GM21723 (cell line): ENCODE data around the gene AMDHD2.
"Not testable (repeated sequence)": the region's sequence is repeated elsewhere in the genome, so short reads cannot be mapped to it uniquely, and the experiment has no call there.

Experiments used
- ATAC-seq: cut with Tn5 transposase; IDR thresholded peaks from one replicate; pipeline ENCODE4 v1.9.1; 2021; ENCODE audit warnings: mild to moderate bottlenecking, moderate library complexity; ENCODE audit not compliant: unreplicated experiment

Gene AMDHD2

DNA sequence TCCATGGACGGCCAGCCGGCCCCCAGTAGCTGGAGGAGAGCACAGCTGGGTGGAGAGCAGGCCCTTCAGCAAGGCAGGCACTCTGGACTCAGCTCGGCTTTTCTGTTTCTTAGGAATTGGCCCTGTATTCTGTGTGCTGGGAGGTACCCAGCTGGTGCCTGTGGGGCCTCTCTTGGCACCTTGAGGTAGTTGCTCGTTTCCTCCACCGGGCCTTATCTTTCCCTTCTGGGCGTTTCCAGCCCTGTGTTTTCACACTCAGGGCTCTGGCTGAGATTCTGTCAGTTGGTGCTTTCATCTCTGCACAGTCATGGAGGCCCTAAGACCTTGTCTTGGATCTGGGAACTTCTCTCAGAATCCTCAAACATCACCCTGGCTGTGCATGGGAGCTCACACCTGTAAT lies 47.3 kb downstream of the AMDHD2 start:
- not testable (repeated sequence) for ATAC-seq

DNA sequence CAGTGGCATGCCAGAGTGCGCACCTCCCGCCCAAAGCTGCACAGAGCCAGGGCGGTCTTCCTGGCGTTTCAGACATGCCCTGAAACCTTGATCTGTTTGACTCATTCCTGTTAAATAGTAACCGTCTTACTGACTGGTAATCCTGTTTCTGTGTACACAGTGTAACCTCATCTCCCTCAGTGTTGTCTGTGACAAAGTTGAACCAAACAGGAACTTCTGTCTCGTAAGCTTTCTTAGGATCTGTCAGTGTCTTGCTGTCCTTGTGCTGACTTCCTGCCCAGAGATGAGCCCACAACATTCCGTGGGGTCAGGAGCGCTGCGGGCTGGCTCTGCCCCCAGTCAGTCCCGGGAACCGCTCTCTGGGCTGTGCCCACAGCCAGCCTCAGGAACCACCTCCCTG lies 48.4 kb downstream of the AMDHD2 start:
- ATAC-seq = not testable (repeated sequence)

DNA sequence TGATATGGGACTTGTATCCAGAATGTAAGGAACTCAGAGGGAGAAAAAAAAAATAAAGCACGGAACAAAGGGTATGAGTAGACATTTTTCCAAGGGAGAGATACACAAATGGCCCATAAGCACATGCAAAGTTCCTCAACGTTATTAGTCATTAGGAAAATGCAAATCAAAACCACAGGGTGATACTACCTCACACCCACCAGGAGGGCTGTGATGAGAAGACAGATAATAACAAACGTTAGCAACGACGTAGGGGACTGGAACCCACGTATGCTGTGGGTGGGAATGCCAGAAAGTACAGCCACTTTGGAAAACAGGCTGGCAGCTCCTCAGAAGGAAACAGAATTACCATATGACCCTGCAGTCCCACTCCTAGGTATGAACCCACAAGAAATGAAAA lies 52.5 kb downstream of the AMDHD2 start:
- not testable (repeated sequence) for ATAC-seq

DNA sequence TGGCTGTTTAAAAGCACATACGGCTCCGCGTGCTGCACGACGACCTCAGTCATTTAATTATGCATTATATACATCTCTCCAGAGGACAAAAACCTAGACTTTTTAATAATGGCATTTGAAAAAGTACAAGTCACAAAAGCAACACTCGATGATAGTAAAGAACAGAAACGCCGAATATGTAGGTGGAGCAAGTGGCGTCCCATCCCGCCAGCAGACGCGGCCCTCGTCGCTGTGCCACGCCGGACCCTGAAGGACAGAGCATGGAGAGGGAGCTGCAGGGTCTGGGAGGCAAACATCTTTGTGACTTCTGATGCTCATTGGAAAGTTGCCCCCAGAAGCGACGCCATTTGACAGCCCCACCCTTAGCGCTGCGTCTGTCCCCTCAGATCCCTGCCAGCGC lies 55.7 kb downstream of the AMDHD2 start:
- ATAC-seq = not testable (repeated sequence)

DNA sequence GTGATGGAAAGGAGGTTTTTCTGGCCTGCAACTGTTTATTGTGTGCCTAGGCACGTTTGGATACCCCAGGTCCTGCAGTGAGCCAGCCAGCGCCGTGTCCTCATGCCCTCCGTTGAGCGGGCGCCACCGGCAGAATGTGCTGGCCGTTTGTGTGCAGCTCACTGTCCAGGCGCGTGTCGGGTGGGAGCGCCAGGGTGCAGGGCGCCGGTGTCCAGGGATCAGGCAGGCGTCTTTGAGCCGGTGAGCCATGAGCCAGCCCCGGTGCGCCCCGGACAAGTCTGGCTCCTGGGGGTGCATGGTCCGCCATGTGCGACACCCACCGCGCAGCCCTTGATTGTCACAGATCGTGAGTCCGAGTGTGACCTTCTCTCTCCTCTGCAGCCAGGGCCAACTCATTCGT lies 56.9 kb downstream of the AMDHD2 start:
- not testable (repeated sequence) for ATAC-seq

DNA sequence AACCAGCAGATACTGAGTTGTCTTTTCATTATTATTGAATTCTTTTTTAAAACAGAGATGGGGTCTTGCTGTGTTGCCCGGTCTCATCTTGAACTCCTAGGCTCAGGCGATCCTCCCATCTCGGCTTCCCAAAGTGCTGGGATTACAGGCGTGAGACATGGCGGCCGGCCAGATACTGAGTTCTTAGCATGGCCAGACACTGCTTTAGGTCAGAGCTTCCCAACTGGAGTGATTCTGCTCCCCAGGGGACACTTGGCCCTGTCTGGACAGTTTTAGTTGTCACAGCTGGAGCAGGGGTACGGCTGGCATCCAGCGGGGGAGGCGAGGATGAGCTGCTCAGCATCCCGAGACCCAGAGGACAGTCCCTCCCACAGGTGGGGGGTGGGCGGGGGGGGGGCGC lies 58.7 kb downstream of the AMDHD2 start:
- ATAC-seq = not testable (repeated sequence)

DNA sequence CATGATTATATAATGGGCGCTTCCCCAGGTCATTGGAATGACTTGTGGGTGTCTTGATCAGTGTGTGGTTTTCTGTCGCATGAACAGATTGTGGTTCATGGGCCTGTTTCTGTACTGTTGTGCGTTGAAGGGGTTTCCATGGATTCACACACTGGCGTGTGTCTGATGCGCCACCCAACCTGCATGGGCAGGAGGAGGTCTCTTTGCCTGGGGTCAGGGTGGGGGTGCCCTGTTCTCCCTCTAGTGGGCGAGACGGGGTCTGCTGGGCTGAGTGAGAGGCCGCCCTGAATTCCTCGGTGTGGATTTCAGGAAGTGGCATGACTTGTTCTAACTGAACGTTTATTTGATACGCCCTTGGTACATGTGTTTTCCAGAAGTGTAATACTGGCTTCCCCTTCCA lies 60.0 kb downstream of the AMDHD2 start:
- ATAC-seq = not testable (repeated sequence)

DNA sequence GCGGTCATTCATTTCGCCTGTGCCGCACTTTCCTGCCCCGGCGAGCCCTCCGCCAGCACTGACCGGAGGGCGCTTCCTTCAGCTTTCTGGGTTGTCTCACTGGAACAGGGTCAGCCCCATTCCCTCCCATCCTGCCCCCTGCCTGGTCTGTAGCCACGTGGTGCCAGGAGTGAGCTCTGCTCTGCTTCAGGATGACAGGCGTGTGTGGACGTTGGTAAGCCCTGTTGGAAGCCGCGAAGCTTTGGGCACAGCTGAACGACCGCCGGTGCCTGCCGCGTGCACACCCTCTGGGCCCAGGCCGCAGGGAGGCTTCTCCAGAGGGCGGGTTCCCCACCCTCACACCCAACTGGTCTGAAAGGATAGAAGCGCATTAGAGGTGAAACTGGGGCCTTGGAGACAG lies 60.6 kb downstream of the AMDHD2 start:
- ATAC-seq = not testable (repeated sequence)
